Measurements from ENCODE around the gene SNAP29. TPM values are rescaled to one million over a fixed set of nuclear protein-coding genes. Genes with fewer than 3 reads are reported as not detected.

SNAP29 gene
- total and polyA plus RNA-seq, 4 donors: 10.5 to 26.2 (median 16.3) TPM

DNA sequence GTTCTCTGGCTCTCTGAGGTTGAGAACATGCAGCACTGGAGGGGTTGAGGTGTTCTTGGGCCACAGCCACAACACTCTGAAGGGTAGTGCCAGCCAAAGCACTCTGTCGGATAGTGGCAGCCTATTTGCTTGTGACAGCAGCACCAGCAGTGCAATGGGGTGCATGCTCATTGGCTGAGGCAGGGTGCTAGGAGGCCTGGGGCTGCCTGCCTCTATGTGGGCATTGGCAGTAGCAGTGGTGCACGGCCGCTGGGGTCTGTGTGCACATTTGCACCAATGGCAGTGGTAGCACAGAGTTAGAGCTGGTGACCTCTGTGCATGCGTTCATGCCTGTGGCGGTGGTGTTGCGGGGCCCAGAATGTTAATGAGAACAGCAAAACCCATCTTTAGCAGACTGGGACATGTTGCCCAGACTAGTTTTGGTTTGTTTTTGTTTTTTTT lies 25.6 kb upstream of the SNAP29 start (continued):
- TF ChIP-seq NR2F2 (IDR thresholded peaks at IDR 0.05): no peak
- no peak for TF ChIP-seq GABPA (IDR thresholded peaks at IDR 0.05 in 1 of 2, conservative IDR thresholded peaks at IDR 0.05 in 1 of 2)
- TF ChIP-seq HNF4G (IDR thresholded peaks at IDR 0.05): no peak
- no peak for TF ChIP-seq EGR1 (IDR thresholded peaks at IDR 0.05; ENCODE audit: low read depth in 2 of 2)
- no peak for TF ChIP-seq HNF4A (conservative IDR thresholded peaks at IDR 0.05)
- no peak for TF ChIP-seq FOXA2 (IDR thresholded peaks at IDR 0.05)

DNA sequence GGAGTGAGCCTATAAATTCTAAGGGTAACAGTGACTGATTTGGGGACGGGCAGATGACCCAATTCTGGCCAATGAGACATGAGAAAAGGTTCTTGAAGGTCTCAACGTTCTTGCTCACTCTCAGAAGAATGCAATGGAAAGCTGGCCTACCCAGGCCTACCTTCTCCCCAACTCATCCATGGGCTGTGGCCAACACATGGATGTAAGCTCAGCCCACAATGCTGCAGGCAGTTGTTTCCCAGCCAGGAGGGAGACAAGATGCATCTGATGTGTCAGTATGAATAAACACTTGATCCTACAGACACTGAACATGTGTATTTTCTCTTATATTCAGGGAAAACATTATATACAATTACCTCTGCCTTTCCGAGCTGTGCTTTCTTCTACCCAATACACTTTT lies 24.6 kb upstream of the SNAP29 start:
- peaks cover 7 to 27% (median 18%) of the 10 kb centered on the region in 4 donors for H3K36me3 ChIP-seq (ENCODE audit: control insufficient read depth in 4 of 4, insufficient read depth in 3 of 4, low read depth in 1 of 4, low read length in 3 of 4)

More for the DNA sequence above, 24.6 kb upstream of the SNAP29 start:
- no peak for TF ChIP-seq YY1 (IDR thresholded peaks at IDR 0.05)
- TF ChIP-seq FOXA1 (IDR thresholded peaks at IDR 0.05): no peak
- no peak for TF ChIP-seq FOXA2 (IDR thresholded peaks at IDR 0.05)
- no peak for TF ChIP-seq RXRA (IDR thresholded peaks at IDR 0.05)
- no peak for TF ChIP-seq HNF4G (IDR thresholded peaks at IDR 0.05)
- TF ChIP-seq, protein P1, sequence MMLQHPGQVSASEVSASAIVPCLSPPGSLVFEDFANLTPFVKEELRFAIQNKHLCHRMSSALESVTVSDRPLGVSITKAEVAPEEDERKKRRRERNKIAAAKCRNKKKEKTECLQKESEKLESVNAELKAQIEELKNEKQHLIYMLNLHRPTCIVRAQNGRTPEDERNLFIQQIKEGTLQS (IDR thresholded peaks at IDR 0.05): no peak
- TF ChIP-seq, protein P2, sequence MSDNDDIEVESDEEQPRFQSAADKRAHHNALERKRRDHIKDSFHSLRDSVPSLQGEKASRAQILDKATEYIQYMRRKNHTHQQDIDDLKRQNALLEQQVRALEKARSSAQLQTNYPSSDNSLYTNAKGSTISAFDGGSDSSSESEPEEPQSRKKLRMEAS (IDR thresholded peaks at IDR 0.05): no peak
- no peak for TF ChIP-seq NR2F2 (IDR thresholded peaks at IDR 0.05)
- TF ChIP-seq EGR1 (IDR thresholded peaks at IDR 0.05; ENCODE audit: low read depth in 2 of 2): no peak
- TF ChIP-seq, protein P3, sequence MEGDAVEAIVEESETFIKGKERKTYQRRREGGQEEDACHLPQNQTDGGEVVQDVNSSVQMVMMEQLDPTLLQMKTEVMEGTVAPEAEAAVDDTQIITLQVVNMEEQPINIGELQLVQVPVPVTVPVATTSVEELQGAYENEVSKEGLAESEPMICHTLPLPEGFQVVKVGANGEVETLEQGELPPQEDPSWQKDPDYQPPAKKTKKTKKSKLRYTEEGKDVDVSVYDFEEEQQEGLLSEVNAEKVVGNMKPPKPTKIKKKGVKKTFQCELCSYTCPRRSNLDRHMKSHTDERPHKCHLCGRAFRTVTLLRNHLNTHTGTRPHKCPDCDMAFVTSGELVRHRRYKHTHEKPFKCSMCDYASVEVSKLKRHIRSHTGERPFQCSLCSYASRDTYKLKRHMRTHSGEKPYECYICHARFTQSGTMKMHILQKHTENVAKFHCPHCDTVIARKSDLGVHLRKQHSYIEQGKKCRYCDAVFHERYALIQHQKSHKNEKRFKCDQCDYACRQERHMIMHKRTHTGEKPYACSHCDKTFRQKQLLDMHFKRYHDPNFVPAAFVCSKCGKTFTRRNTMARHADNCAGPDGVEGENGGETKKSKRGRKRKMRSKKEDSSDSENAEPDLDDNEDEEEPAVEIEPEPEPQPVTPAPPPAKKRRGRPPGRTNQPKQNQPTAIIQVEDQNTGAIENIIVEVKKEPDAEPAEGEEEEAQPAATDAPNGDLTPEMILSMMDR (IDR thresholded peaks at IDR 0.05; ENCODE audit: low read depth, low read length, missing input control): no peak
- no peak for TF ChIP-seq GABPA (IDR thresholded peaks at IDR 0.05 in 1 of 2, conservative IDR thresholded peaks at IDR 0.05 in 1 of 2)
- TF ChIP-seq HNF4A (conservative IDR thresholded peaks at IDR 0.05): no peak
- no peak for TF ChIP-seq RAD21 (IDR thresholded peaks at IDR 0.05)
- TF ChIP-seq, protein P4, sequence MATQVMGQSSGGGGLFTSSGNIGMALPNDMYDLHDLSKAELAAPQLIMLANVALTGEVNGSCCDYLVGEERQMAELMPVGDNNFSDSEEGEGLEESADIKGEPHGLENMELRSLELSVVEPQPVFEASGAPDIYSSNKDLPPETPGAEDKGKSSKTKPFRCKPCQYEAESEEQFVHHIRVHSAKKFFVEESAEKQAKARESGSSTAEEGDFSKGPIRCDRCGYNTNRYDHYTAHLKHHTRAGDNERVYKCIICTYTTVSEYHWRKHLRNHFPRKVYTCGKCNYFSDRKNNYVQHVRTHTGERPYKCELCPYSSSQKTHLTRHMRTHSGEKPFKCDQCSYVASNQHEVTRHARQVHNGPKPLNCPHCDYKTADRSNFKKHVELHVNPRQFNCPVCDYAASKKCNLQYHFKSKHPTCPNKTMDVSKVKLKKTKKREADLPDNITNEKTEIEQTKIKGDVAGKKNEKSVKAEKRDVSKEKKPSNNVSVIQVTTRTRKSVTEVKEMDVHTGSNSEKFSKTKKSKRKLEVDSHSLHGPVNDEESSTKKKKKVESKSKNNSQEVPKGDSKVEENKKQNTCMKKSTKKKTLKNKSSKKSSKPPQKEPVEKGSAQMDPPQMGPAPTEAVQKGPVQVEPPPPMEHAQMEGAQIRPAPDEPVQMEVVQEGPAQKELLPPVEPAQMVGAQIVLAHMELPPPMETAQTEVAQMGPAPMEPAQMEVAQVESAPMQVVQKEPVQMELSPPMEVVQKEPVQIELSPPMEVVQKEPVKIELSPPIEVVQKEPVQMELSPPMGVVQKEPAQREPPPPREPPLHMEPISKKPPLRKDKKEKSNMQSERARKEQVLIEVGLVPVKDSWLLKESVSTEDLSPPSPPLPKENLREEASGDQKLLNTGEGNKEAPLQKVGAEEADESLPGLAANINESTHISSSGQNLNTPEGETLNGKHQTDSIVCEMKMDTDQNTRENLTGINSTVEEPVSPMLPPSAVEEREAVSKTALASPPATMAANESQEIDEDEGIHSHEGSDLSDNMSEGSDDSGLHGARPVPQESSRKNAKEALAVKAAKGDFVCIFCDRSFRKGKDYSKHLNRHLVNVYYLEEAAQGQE (IDR thresholded peaks at IDR 0.05): no peak
- no peak for TF ChIP-seq SP1 (IDR thresholded peaks at IDR 0.05)
- TF ChIP-seq TAF1 (conservative IDR thresholded peaks at IDR 0.05): no peak
- no peak for TF ChIP-seq JUND (IDR thresholded peaks at IDR 0.05)
- TF ChIP-seq, protein P5, sequence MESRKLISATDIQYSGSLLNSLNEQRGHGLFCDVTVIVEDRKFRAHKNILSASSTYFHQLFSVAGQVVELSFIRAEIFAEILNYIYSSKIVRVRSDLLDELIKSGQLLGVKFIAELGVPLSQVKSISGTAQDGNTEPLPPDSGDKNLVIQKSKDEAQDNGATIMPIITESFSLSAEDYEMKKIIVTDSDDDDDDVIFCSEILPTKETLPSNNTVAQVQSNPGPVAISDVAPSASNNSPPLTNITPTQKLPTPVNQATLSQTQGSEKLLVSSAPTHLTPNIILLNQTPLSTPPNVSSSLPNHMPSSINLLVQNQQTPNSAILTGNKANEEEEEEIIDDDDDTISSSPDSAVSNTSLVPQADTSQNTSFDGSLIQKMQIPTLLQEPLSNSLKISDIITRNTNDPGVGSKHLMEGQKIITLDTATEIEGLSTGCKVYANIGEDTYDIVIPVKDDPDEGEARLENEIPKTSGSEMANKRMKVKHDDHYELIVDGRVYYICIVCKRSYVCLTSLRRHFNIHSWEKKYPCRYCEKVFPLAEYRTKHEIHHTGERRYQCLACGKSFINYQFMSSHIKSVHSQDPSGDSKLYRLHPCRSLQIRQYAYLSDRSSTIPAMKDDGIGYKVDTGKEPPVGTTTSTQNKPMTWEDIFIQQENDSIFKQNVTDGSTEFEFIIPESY (IDR thresholded peaks at IDR 0.05): no peak
- Histone ChIP-seq H3K9me3 (ENCODE audit: control insufficient read depth in 4 of 4, low read length in 3 of 4) (no peaks in the 10 kb centered on the region), H3K9ac (ENCODE audit: low read depth in 1 of 2, low read length in 2 of 2) (no peak overlapping the region), H3K27ac (ENCODE audit: low read depth in 1 of 2, low read length in 2 of 2) (no peak overlapping the region), H3K4me3 (ENCODE audit: low read depth in 1 of 3, low read length in 3 of 3) (no peak overlapping the region), H3K4me1 (ENCODE audit: control insufficient read depth in 4 of 4, insufficient read depth in 4 of 4, low read length in 3 of 4) (no peaks in the 10 kb centered on the region), H3K27me3 (ENCODE audit: control insufficient read depth in 4 of 4, insufficient read depth in 4 of 4, low read length in 3 of 4) (no peaks in the 10 kb centered on the region)
- 96% methylated on average over 3 of the region's 3 CpGs for WGBS
- no peak for DNase-seq (ENCODE audit: low spot score)

Data from liver (tissue), 9 donors.